ENCODE data around the gene LRRC42.

GRCh38 chr1:53905509-53905908, 40.6 kb upstream of the LRRC42 start:
- TF ChIP-seq CTCF (IDR thresholded peaks at IDR 0.05) (no peak), POLR2A (IDR thresholded peaks at IDR 0.05) (no peak)
